ENCODE data around the gene PABPN1.

The PABPN1 gene

DNA sequence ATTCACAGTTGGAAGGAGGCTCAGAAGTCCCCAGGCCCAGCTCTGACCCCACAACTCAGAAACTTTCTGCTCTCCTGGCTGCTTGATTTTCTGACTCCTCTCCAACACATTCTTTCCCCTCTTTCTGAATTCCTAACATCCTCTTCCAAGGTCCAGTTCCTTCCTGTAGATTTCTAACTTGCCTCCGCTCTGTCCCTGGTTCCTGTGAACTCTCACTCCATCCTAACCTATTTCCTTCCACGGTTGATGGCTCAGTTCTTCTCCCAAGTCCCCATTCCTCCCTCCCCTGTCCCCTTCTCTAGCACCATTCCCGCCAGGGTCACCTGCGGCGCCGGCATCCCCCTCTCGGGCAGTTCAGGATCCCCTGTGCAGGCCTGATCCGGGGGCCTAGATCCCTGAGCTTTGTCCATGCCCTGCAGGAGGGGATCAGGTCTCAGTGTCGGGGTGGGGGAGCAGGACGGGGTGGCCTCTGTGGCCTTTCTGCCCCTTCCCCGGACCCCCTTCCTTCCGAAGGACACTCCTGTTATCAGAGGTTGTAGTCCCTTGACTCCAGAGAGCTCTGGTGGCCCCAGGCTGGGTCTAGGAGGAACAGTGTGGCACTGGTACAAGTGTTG lies 37.4 kb downstream of the PABPN1 start:
- no peak for DNase-seq (ENCODE audit: low read depth)
- TF ChIP-seq, protein P1, sequence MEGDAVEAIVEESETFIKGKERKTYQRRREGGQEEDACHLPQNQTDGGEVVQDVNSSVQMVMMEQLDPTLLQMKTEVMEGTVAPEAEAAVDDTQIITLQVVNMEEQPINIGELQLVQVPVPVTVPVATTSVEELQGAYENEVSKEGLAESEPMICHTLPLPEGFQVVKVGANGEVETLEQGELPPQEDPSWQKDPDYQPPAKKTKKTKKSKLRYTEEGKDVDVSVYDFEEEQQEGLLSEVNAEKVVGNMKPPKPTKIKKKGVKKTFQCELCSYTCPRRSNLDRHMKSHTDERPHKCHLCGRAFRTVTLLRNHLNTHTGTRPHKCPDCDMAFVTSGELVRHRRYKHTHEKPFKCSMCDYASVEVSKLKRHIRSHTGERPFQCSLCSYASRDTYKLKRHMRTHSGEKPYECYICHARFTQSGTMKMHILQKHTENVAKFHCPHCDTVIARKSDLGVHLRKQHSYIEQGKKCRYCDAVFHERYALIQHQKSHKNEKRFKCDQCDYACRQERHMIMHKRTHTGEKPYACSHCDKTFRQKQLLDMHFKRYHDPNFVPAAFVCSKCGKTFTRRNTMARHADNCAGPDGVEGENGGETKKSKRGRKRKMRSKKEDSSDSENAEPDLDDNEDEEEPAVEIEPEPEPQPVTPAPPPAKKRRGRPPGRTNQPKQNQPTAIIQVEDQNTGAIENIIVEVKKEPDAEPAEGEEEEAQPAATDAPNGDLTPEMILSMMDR (conservative IDR thresholded peaks at IDR 0.05; ENCODE audit: low read depth, low read length): no peak
- H3K4me3 ChIP-seq (ENCODE audit: low read length): no peak overlapping the region

DNA sequence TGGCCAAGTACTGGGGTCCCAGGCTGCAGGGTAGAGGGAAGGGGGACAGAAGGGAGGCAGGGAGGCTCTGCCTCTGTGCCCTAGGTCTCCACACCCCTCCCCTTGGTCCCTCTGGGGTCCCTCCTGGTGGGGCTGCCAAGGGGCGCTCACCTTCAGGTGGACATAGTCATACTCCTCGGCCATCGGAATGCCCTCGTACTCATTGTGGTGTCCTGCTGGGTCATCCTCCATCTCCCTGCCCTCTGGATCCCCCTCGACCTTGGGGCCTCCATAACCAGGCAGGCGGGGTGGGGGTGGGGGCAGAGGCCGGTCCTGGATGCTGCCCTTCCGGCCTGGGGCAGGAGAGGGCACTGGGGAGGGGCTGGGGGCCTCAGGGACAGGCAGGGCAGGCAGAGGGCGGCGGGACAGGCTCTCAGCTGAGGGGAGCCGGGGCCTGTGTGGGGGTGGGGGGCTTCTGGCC lies 37.9 kb downstream of the PABPN1 start:
- H3K4me3 ChIP-seq (ENCODE audit: low read length): no peak overlapping the region
- no peak for DNase-seq (ENCODE audit: low read depth)

DNA sequence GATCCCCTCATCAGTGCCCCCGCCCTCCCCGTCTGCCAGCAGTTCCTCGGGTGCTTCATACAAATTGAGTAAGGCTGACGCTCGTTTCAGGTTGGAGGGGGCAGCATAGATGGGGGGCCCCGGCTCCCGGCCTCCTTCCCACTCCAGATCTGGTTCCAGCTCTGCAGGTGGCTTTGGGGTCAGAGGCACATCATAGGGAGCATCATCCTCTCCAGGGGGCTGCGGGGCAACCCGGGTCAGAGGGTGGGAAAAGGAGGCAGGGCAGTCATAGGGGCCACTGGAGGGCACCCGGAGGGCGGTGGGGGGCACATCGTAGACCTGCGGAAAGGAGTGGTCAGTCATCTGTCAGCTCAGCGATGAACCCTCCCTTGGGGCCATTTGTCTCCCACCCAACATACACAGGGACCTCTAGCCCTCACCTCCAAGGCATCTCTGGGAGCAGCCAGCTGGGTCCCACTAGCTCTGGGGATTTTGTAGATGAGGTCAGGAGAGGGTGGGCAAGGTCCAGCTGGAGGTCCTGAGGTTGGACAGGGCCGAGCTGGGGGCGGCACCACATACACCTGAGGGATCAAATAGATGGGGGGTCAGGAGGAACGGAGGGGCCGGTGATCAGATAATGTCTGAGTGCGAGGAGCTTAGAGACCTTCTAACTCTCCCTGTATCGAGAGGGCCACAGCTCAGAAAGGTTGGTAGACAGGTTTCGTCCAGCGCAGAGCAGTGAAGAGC lies 38.6 kb downstream of the PABPN1 start:
- no peak overlapping the region for H3K4me3 ChIP-seq (ENCODE audit: low read length)
- DNase-seq (ENCODE audit: low read depth): no peak
- TF ChIP-seq, protein P1 (conservative IDR thresholded peaks at IDR 0.05; ENCODE audit: low read depth, low read length): no peak

More for the DNA sequence above, 37.9 kb downstream of the PABPN1 start:
- TF ChIP-seq, protein P1 (conservative IDR thresholded peaks at IDR 0.05; ENCODE audit: low read depth, low read length): no peak

DNA sequence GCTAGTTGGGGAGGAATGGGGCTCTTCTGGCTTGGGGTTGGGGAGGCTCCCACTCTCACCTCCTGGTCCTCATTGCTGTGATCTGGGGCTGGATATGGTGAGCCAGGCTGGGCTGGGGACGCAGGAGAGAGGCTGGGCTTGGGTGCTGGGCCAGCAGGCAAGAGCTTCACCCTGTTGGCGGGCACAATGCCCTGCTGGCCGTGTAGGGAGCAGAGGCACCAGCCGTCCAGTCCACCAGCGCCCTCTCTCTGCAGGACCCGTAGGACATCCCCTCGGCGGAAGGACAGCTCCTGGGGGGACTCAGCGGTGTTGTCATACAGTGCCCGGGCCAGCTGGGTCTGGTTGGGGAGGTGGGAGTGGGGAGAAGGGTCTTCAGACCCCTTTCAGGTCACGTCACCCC lies 39.2 kb downstream of the PABPN1 start:
- TF ChIP-seq, protein P1 (conservative IDR thresholded peaks at IDR 0.05; ENCODE audit: low read depth, low read length): no peak

DNA sequence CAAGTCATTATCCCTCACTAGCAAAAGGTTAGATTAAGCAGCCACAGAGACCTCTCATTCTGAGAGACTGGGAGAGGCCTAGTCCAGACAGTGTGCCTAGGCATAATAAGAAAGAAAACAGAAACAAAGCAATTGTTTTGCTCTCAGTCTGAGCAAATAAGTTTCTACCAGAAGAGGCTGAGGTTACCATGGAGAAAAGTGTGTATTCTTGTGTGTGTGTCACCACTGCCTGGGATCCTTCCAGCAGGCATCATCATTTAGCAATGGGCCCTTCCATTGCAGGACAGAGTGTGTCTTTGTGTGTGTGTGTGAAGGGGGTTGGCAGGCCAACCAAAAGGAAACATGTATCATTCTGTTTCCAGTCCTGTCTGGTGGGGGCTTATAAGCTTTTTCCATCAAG lies 40.1 kb downstream of the PABPN1 start:
- TF ChIP-seq, protein P1 (conservative IDR thresholded peaks at IDR 0.05; ENCODE audit: low read depth, low read length): no peak
- DNase-seq (ENCODE audit: low read depth): no peak
- no peak overlapping the region for H3K4me3 ChIP-seq (ENCODE audit: low read length)

More for the DNA sequence above, 39.2 kb downstream of the PABPN1 start:
- no peak for DNase-seq (ENCODE audit: low read depth)
- H3K4me3 ChIP-seq (ENCODE audit: low read length): no peak overlapping the region

DNA sequence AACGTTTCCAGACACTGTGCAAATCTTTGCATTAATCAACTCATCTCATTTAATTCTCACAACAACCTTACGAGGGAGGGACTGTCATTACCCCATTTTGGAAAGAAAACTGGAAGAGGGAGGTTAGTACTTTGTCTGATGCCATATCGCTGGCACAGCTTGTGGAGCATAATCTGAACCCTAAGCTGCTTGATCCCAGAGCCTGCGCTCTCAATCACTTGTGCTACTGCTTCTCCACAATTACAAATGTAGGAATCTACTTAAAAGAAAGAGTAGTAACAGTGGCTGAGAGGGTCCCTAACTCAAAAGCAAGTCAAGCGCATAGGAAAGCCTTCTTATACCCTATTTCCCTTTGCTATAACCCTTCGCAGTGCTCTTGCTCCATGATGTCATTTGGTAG lies 40.5 kb downstream of the PABPN1 start:
- TF ChIP-seq, protein P1 (conservative IDR thresholded peaks at IDR 0.05; ENCODE audit: low read depth, low read length): no peak
- H3K4me3 ChIP-seq (ENCODE audit: low read length): no peak overlapping the region
- DNase-seq (ENCODE audit: low read depth): no peak

DNA sequence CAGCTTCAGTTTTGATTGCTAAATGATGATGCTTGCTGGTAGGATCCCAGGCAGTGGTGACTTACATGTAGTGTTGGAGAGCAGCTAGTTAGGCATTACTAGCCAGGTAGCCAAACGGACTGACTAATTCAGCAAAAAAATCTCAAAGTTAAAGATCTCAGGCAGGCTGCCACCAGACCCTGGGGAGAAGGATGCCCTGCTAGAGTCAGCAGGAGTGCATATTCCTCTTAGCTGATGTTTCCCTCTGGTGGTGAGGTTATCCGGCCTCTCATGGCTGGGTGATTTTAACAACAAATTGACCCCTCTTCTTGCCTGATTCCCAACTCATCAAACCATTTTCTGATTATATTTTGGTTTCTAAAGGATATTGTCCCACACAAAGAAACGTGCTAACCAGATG lies 40.9 kb downstream of the PABPN1 start:
- TF ChIP-seq, protein P1 (conservative IDR thresholded peaks at IDR 0.05; ENCODE audit: low read depth, low read length): peak; percentile 52
- no peak overlapping the region for H3K4me3 ChIP-seq (ENCODE audit: low read length)
- no peak for DNase-seq (ENCODE audit: low read depth)

Measured in retinal pigment epithelial cell (primary cell).